Fibroblast of pulmonary artery (primary cell): Measurements from ENCODE around the gene LDLRAD1.
"Not testable (repeated sequence)": the region's sequence is repeated elsewhere in the genome, so short reads cannot be mapped to it uniquely, and the experiment has no call there.

ENCODE experiments used
- DNase-seq: peaks from one replicate; pipeline ENCODE4 v3.0.0-alpha.2; 2010; ENCODE audit warnings: low read depth
- H3K4me3 ChIP-seq: replicated peaks from 2 replicates; pipeline ENCODE4 v1.5.1; 2011; ENCODE audit warnings: low read depth, mild to moderate bottlenecking, control low read depth, low read length, moderate library complexity
- TF ChIP-seq, protein P1 (sequence below): IDR thresholded peaks from 2 replicates; pipeline ENCODE4 v1.5.1; 2011; ENCODE audit warnings: mild to moderate bottlenecking, control low read depth, low read length, inconsistent platforms; ENCODE audit errors: missing control alignments

The LDLRAD1 gene

DNA sequence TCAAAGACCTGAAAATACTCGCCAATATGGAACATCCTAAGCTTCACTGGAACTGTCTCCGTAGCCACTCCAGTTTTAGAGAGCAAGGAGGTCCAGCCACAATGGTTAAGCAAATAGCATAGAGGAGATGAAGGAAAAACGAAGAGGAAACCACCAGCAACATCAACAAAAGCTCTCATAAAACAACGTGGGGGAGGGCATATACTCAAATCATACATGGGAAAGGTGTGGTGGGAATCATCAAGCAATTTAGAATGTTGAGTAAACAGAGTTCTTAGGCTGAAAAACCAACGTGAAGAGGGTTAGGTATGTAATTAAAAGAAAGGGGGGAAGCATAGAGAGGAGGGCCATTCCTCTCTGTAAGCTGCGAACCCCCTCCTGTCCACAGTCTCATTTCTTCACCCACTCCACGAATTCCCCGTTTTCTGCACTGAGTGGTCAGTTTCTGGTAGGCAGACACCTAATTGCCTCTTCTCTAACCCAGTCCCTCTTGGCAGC lies 34.0 kb upstream of the LDLRAD1 start:
- peak overlapping the region; percentile 98 for H3K4me3 ChIP-seq
- TF ChIP-seq, protein P1, sequence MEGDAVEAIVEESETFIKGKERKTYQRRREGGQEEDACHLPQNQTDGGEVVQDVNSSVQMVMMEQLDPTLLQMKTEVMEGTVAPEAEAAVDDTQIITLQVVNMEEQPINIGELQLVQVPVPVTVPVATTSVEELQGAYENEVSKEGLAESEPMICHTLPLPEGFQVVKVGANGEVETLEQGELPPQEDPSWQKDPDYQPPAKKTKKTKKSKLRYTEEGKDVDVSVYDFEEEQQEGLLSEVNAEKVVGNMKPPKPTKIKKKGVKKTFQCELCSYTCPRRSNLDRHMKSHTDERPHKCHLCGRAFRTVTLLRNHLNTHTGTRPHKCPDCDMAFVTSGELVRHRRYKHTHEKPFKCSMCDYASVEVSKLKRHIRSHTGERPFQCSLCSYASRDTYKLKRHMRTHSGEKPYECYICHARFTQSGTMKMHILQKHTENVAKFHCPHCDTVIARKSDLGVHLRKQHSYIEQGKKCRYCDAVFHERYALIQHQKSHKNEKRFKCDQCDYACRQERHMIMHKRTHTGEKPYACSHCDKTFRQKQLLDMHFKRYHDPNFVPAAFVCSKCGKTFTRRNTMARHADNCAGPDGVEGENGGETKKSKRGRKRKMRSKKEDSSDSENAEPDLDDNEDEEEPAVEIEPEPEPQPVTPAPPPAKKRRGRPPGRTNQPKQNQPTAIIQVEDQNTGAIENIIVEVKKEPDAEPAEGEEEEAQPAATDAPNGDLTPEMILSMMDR = no peak
- DNase-seq = no peak

DNA sequence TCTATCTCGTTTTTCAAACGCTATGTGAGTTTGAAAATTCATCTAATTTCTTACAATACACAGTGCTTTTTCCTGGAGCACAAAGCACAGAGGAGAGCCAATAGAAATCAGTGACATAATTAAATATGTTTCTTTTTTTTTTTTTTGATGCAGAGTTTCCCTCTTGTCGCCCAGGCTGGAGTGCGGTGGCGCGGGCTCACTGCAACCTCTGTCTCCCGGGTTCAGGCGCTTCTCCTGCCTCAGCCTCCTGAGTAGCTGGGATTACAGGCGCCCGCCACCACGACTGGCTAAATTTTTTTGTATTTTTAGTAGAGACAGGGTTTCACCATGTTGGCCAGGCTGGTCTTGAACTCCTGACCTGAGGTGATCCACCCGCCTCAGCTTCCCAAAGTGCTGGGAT lies 32.4 kb upstream of the LDLRAD1 start:
- DNase-seq, H3K4me3 ChIP-seq: not testable (repeated sequence)

DNA sequence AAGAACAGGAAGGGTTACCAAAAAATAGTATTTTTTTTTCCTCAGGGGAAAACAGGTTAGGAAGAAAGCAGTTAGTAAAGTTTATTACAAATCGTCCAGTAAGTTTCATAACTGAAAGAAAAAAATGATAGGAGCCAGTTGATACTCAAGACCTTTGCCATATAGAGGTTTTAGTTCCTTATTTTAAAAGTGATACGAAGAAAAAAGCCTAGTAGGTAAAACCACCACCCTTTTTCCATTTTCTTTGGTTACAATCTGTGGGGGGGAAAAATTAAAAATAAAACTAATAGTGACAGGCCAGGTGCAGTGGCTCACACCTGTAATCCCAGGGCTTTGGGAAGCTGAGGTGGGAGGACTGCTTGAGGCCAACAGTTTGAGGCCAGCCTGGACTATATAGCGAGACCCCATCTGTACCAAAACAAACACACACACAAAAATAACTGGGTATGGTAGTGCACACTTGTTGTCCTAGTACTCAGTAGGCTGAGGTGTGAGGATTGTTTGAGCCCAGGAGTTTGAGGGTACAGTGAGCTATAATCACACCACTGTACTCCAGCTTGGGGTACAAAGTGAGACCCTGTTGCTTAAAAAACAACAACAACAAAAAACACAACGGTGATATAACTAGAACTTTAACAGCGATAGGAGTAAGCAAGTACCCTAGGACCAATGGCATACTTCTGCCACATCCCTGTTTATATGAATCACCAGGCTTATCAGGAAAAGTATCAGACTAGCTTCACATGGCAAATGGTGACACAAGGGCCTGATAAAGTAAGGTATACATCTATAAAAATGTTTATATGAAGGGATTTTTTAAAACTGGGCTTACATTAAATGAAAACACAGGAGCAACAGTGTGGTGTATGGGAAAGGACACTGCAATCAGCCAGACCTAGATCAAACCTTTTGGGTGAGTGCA lies 29.7 kb upstream of the LDLRAD1 start:
- TF ChIP-seq, protein P1 = no peak
- no peak overlapping the region for H3K4me3 ChIP-seq

DNA sequence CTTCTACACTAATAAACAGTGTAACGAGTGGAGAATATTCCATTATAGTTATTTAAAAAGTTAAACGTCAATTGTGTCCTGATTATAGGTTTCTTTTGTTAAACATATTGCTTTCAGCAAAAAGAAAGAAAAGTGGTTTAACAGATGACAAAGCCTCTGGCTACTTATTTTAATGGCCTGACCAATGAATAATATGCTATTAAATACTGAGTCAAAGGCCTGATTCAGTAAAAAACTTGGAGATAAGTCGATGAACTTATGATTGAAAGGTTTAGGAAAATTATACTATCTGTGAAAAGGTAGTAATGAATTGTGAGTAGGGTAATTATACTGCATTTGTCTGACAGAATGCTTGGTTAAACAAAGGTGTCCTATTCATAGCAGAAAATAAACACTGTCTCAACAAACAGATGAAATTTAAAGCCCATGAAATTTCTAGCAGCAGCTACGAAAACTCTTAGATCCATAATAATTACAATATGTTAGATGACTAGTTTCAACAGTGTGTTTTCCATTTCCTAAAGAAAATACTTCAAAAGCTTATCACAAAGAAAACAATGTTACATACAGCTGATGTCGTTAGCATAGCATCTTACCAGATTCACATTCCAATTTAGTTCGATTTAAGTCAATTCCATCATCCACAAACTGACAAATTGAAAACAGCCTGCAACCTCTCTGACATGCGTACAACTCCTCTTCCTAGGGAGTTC lies 28.8 kb upstream of the LDLRAD1 start:
- H3K4me3 ChIP-seq = no peak overlapping the region
- TF ChIP-seq, protein P1 = no peak
- DNase-seq = peak; percentile 18

More for the DNA sequence above, 29.7 kb upstream of the LDLRAD1 start:
- DNase-seq = no peak

DNA sequence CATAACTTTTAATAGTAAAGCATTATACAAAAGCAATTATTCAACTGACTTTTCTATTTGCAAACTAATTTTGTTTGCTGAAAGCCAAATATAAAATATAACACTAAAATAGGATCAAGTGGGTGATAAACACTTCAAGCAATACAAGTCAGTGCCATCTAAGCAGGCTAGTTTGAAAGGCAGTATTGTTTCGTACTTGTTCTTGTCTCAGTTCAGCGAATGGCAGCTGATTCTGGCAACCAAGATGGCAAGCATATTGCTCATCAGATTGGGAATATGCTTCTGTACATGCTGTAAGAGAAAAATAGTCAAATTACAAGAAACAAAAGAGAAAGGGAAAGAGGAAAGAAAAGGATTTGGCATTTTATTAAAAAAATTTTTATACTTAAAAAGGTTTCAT lies 27.5 kb upstream of the LDLRAD1 start:
- H3K4me3 ChIP-seq = no peak overlapping the region
- TF ChIP-seq, protein P1 = no peak
- no peak for DNase-seq

DNA sequence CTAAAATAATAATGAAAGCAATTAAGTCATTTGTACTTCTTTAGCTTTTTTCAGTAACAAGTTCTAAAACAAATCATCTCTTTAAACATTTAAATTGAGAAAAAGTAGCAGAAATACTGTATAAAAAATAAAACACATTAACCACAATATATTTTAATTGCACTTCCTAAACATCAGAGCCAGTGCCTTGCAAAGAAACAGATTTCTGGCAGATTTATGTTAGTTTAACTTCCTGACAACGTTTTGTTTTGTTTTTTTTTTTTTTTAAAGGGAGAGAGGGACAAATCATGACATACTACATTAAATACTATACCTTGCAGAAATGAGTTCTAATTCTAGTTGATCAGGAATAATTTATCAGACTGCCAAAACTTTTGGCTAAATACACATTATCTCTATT lies 23.8 kb upstream of the LDLRAD1 start:
- DNase-seq = no peak
- TF ChIP-seq, protein P1 = no peak
- no peak overlapping the region for H3K4me3 ChIP-seq

DNA sequence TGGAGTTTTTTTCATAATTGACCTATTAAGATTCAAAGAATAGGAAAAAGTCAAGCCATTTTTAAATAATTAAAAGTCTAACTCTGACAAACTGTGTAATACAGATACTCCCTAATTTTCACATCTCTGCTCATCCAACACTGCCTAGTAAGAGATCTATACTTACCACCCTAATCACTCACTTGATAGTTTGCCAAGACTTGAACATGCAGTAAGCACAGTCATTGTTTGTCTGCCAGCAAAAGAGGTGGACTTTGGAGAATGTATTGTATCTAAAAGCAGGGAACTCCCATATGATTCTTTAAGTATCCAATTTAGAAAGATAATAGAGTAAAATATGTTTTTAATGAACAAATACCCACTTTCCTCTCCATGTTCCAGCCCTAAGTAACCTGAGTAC lies 19.5 kb upstream of the LDLRAD1 start:
- peak; percentile 65 for DNase-seq
- TF ChIP-seq, protein P1 = no peak
- no peak overlapping the region for H3K4me3 ChIP-seq
